ENCODE data around the gene SPART.

GRCh38 chr13:36357231-36357630 lies 11.0 kb upstream of the SPART start:
- TF ChIP-seq CTCF (IDR thresholded peaks at IDR 0.05; ENCODE audit: low read depth, low read length), result no peak
- TF ChIP-seq POLR2A (IDR thresholded peaks at IDR 0.05; ENCODE audit: extremely low read depth, insufficient read length), result no peak
- no peak for TF ChIP-seq MAX (IDR thresholded peaks at IDR 0.05; ENCODE audit: low read depth, low read length)

All from NB4 (cell line).